HG02678 (cell line): ENCODE results near the gene EFCAB13.
A peak's percentile ranks its signal among the peaks of the same experiment; 100 is the strongest.
"Not testable (repeated sequence)": the region's sequence is repeated elsewhere in the genome, so short reads cannot be mapped to it uniquely, and the experiment has no call there.

Experiments used
- ATAC-seq: cut with Tn5 transposase; IDR thresholded peaks from one replicate; pipeline ENCODE4 v1.9.1; 2021; ENCODE audit warnings: mild to moderate bottlenecking, moderate library complexity; ENCODE audit not compliant: unreplicated experiment

The EFCAB13 gene

GRCh38 chr17:47324224-47325020 lies 667 bp downstream of the EFCAB13 start:
- ATAC-seq, result peak; percentile 36

GRCh38 chr17:47325176-47325575 lies 1.4 kb downstream of the EFCAB13 start:
- no peak for ATAC-seq

- ATAC-seq, result no peak
These were observed 6.8 kb downstream of the EFCAB13 start for GRCh38 chr17:47330548-47330947.

GRCh38 chr17:47332287-47332686 lies 8.5 kb downstream of the EFCAB13 start:
- ATAC-seq, result no peak

- no peak for ATAC-seq
These were observed 11.6 kb downstream of the EFCAB13 start for GRCh38 chr17:47335101-47335936.

GRCh38 chr17:47338026-47338425 lies 14.3 kb downstream of the EFCAB13 start:
- ATAC-seq, result no peak

GRCh38 chr17:47352848-47353247 lies 29.1 kb downstream of the EFCAB13 start:
- no peak for ATAC-seq

GRCh38 chr17:47358652-47359051 lies 34.9 kb downstream of the EFCAB13 start:
- no peak for ATAC-seq

GRCh38 chr17:47363171-47363570 lies 39.4 kb downstream of the EFCAB13 start:
- ATAC-seq, result no peak

GRCh38 chr17:47367257-47367656 lies 43.5 kb downstream of the EFCAB13 start:
- no peak for ATAC-seq

- no peak for ATAC-seq
These were observed 44.5 kb downstream of the EFCAB13 start for GRCh38 chr17:47368262-47368661.

GRCh38 chr17:47370899-47371298 lies 47.1 kb downstream of the EFCAB13 start:
- not testable (repeated sequence) for ATAC-seq

- no peak for ATAC-seq
These were observed 49.2 kb downstream of the EFCAB13 start for GRCh38 chr17:47373002-47373401.

GRCh38 chr17:47376247-47376646 lies 52.5 kb downstream of the EFCAB13 start:
- no peak for ATAC-seq

- no peak for ATAC-seq
These were observed 65.1 kb downstream of the EFCAB13 start for GRCh38 chr17:47388825-47389224.

GRCh38 chr17:47397532-47398128 lies 73.9 kb downstream of the EFCAB13 start:
- ATAC-seq, result not testable (repeated sequence)

- ATAC-seq, result no peak
These were observed 76.6 kb downstream of the EFCAB13 start for GRCh38 chr17:47400333-47400732.

- no peak for ATAC-seq
These were observed 77.3 kb downstream of the EFCAB13 start for GRCh38 chr17:47401100-47401499.

- no peak for ATAC-seq
These were observed 80.3 kb downstream of the EFCAB13 start for GRCh38 chr17:47404006-47404405.

- ATAC-seq, result no peak
These were observed 81.1 kb downstream of the EFCAB13 start for GRCh38 chr17:47404875-47405274.

- no peak for ATAC-seq
These were observed 90.1 kb downstream of the EFCAB13 start for GRCh38 chr17:47413872-47414271.

GRCh38 chr17:47414612-47415011 lies 90.9 kb downstream of the EFCAB13 start:
- no peak for ATAC-seq
